Neural progenitor cell (in vitro differentiated cells): ENCODE data around the gene S100A2. TPM values are rescaled to one million over a fixed set of nuclear protein-coding genes. Genes with fewer than 3 reads are reported as not detected.

Experiments used
- DNase-seq: peaks from one replicate; pipeline ENCODE4 v3.0.0-alpha.2; 2016; ENCODE audit warnings: low spot score
- H2AFZ ChIP-seq: fragments of 200-600 bp; sonication (generic); replicated peaks from 2 replicates; pipeline ENCODE4 v1.6.1; 2016; ENCODE audit warnings: antibody characterized with exemption
- H3F3A ChIP-seq: fragments of 200-600 bp; sonication (generic); 2 replicates; pipeline ENCODE4 v1.6.1; 2016; ENCODE audit warnings: antibody characterized with exemption, low read depth
- H3K27ac ChIP-seq: fragments of 200-600 bp; sonication (generic); 2 replicates; pipeline ENCODE4 v1.5.1; 2016; ENCODE audit warnings: mild to moderate bottlenecking
- H3K27me3 ChIP-seq: fragments of 200-600 bp; sonication (generic); 2 replicates; pipeline ENCODE4 v1.6.1; 2016; ENCODE audit warnings: mild to moderate bottlenecking, moderate library complexity
- H3K36me3 ChIP-seq: fragments of 200-600 bp; sonication (generic); 2 replicates; pipeline ENCODE4 v1.5.1; 2016
- H3K4me1 ChIP-seq: fragments of 200-600 bp; sonication (generic); 2 replicates; pipeline ENCODE4 v1.6.1; 2016; ENCODE audit warnings: mixed run types
- H3K4me2 ChIP-seq: fragments of 200-600 bp; sonication (generic); 2 replicates; pipeline ENCODE4 v1.6.1; 2016
- H3K4me3 ChIP-seq: fragments of 200-600 bp; sonication (generic); 2 replicates; pipeline ENCODE4 v1.5.1; 2016
- H3K79me2 ChIP-seq: fragments of 200-600 bp; sonication (generic); 2 replicates; pipeline ENCODE4 v1.6.1; 2016; ENCODE audit warnings: low read depth
- H3K9ac ChIP-seq: fragments of 200-600 bp; sonication (generic); 2 replicates; pipeline ENCODE4 v1.6.1; 2016
- H3K9me3 ChIP-seq: fragments of 200-600 bp; sonication (generic); 2 replicates; pipeline ENCODE4 v1.5.1; 2016; ENCODE audit warnings: low read depth
- H4K20me1 ChIP-seq: fragments of 200-600 bp; sonication (generic); 2 replicates; pipeline ENCODE4 v1.6.1; 2016; ENCODE audit warnings: low read depth
- H3K27ac Mint-ChIP-seq: 3 replicates; pipeline ENCODE4 v1.8.0; 2021; ENCODE audit warnings: mixed read lengths
- H3K27me3 Mint-ChIP-seq: 2 replicates; pipeline ENCODE4 v1.8.0; 2022; ENCODE audit warnings: low read depth, mild to moderate bottlenecking, inconsistent platforms, moderate library complexity, mixed read lengths; ENCODE audit not compliant: insufficient read depth
- H3K36me3 Mint-ChIP-seq: 3 replicates; pipeline ENCODE4 v1.8.0; 2021; ENCODE audit warnings: mixed read lengths
- H3K4me1 Mint-ChIP-seq: 3 replicates; pipeline ENCODE4 v1.8.0; 2021; ENCODE audit warnings: mixed read lengths
- H3K4me3 Mint-ChIP-seq: 3 replicates; pipeline ENCODE4 v1.8.0; 2021; ENCODE audit warnings: mild to moderate bottlenecking, moderate library complexity, mixed read lengths
- H3K9me3 Mint-ChIP-seq: 3 replicates; pipeline ENCODE4 v1.8.0; 2020; ENCODE audit warnings: mixed read lengths
- EZH2 ChIP-seq: fragments of 200-600 bp; sonication (generic); IDR thresholded peaks from 2 replicates; pipeline ENCODE4 v1.6.1; 2017; ENCODE audit warnings: antibody characterized with exemption, mild to moderate bottlenecking, moderate library complexity
- EZH2phosphoT487 ChIP-seq: fragments of 200-600 bp; sonication (generic); IDR thresholded peaks from 2 replicates; pipeline ENCODE4 v1.6.1; 2017; ENCODE audit warnings: antibody characterized with exemption
- total RNA-seq: library from RNA; depleted of rRNA; stranded (reverse); fragments of >200 nt; gene quantifications from 2 replicates; pipeline ENCODE4 v1.2.3, GENCODE V29; 2015; ENCODE audit warnings: low replicate concordance
- TF ChIP-seq, protein P1 (sequence below): fragments of 200-600 bp; sonication (generic); IDR thresholded peaks from 2 replicates; pipeline ENCODE4 v1.5.1; 2017; ENCODE audit warnings: antibody characterized with exemption, mild to moderate bottlenecking

Gene S100A2
- total RNA-seq, 1 donor from 2014 or later = not detected

DNA sequence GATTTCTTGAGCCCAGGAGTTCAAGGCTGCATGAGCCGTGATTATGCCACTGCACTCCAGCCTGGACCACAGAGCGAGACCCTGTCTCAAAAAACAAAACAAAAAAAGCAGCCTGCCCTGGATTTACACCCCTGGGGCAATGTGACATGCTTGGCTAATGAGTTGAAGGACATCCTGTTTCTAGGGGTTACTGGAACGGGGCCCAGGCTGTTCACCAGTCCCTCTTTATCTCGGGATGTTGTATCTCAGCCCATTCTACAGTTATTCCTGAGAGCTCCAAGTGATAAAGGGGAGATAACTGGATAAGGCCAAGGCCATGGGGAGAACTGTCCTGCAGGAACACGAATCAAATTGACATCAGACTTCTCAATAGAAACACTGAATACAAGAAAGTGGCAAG is 21.7 kb upstream of the S100A2 start:
- no peaks in the 10 kb centered on the region for H3K9me3 Mint-ChIP-seq
- Histone ChIP-seq H3K9me3 (no peaks in the 10 kb centered on the region), H4K20me1 (no peaks in the 10 kb centered on the region), H3K36me3 (no peaks in the 10 kb centered on the region), H3K4me1 (peaks cover 20% of the 10 kb centered on the region), H3K79me2 (no peaks in the 10 kb centered on the region), H2AFZ (no peak overlapping the region), H3K4me3 (no peak overlapping the region), H3K4me2 (no peak overlapping the region), H3K9ac (no peak overlapping the region), H3K27ac (no peak overlapping the region), H3K27me3 (no peaks in the 10 kb centered on the region), H3F3A (peaks cover 8% of the 10 kb centered on the region)
- peaks cover 18% of the 10 kb centered on the region for H3K4me1 Mint-ChIP-seq
- no peaks in the 10 kb centered on the region for H3K36me3 Mint-ChIP-seq
- H3K27ac Mint-ChIP-seq = no peak overlapping the region
- DNase-seq = no peak
- H3K27me3 Mint-ChIP-seq = no peaks in the 10 kb centered on the region
- TF ChIP-seq, protein P1, sequence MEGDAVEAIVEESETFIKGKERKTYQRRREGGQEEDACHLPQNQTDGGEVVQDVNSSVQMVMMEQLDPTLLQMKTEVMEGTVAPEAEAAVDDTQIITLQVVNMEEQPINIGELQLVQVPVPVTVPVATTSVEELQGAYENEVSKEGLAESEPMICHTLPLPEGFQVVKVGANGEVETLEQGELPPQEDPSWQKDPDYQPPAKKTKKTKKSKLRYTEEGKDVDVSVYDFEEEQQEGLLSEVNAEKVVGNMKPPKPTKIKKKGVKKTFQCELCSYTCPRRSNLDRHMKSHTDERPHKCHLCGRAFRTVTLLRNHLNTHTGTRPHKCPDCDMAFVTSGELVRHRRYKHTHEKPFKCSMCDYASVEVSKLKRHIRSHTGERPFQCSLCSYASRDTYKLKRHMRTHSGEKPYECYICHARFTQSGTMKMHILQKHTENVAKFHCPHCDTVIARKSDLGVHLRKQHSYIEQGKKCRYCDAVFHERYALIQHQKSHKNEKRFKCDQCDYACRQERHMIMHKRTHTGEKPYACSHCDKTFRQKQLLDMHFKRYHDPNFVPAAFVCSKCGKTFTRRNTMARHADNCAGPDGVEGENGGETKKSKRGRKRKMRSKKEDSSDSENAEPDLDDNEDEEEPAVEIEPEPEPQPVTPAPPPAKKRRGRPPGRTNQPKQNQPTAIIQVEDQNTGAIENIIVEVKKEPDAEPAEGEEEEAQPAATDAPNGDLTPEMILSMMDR = no peak
- TF ChIP-seq EZH2phosphoT487 (no peak), EZH2 (no peak)
- H3K4me3 Mint-ChIP-seq = no peak overlapping the region

DNA sequence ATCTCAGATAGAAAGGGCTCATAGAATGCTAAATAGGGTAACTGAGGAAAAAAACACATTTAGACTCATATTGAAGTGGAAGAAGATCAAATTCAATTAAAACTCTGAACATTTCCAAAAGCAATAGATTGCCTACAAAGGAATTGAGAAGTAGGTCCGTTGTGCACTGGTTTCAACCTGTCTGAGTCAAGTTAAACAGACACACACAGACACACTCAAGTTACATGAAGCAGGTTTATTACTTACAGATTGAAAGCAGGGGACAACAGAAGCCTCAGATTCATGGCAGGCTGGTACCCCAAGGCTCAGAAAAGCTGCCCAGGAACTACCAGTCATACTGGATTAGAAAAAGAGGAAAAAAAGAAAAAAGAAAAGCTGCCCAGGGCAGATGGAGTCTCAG is 20.7 kb upstream of the S100A2 start:
- H3K27me3 Mint-ChIP-seq = no peaks in the 10 kb centered on the region
- no peaks in the 10 kb centered on the region for H4K20me1 ChIP-seq
- TF ChIP-seq, protein P1 = no peak
- TF ChIP-seq EZH2phosphoT487 (no peak), EZH2 (no peak)
- no peaks in the 10 kb centered on the region for H3K27me3 ChIP-seq
- H3K36me3 Mint-ChIP-seq = no peaks in the 10 kb centered on the region
- H3K4me3 ChIP-seq = no peak overlapping the region
- no peak overlapping the region for H3K4me3 Mint-ChIP-seq
- H3K79me2 ChIP-seq = no peaks in the 10 kb centered on the region
- no peak overlapping the region for H3K9ac ChIP-seq
- H3K9me3 Mint-ChIP-seq = peaks cover under 1% of the 10 kb centered on the region
- no peak overlapping the region for H3K27ac Mint-ChIP-seq
- H2AFZ ChIP-seq = peak overlapping the region; percentile 42
- no peak overlapping the region for H3K27ac ChIP-seq
- no peaks in the 10 kb centered on the region for H3K9me3 ChIP-seq
- H3K4me2 ChIP-seq = no peak overlapping the region
- H3K4me1 Mint-ChIP-seq = peaks cover 18% of the 10 kb centered on the region
- H3K36me3 ChIP-seq = no peaks in the 10 kb centered on the region
- peaks cover 7% of the 10 kb centered on the region for H3F3A ChIP-seq
- peaks cover 19% of the 10 kb centered on the region for H3K4me1 ChIP-seq
- no peak for DNase-seq

DNA sequence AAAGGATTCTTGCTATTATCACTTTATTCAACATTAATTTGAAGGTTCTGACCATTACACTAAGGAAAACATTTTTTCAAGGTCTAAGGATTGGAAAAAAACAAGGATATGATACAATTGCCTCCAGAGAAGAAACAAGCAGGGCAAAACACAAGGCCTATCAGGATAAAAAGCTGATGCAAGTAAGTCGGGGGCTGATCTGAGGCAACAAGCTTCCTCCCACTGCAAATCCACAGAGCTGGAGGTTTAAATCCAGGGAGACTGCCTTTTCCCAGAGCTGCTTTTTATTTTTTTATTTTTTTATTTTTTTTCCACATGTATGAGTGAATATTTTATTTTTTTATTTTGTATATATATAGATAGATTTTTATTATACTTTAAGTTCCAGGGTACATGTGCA is 19.4 kb upstream of the S100A2 start:
- no peaks in the 10 kb centered on the region for H3K27me3 ChIP-seq
- TF ChIP-seq, protein P1 = no peak
- no peak for TF ChIP-seq EZH2phosphoT487
- TF ChIP-seq EZH2 = no peak
- H3K9me3 ChIP-seq = no peaks in the 10 kb centered on the region
- no peak overlapping the region for H3K4me3 ChIP-seq
- Mint-ChIP-seq H3K36me3 (no peaks in the 10 kb centered on the region), H3K4me3 (no peak overlapping the region), H3K4me1 (peaks cover 18% of the 10 kb centered on the region), H3K27ac (no peak overlapping the region), H3K27me3 (peaks cover 2% of the 10 kb centered on the region), H3K9me3 (peaks cover 4% of the 10 kb centered on the region)
- H3K9ac ChIP-seq = no peak overlapping the region
- no peaks in the 10 kb centered on the region for H3K79me2 ChIP-seq
- peaks cover 7% of the 10 kb centered on the region for H3F3A ChIP-seq
- H4K20me1 ChIP-seq = no peaks in the 10 kb centered on the region
- H3K4me1 ChIP-seq = peaks cover 19% of the 10 kb centered on the region
- H2AFZ ChIP-seq = no peak overlapping the region
- no peak overlapping the region for H3K27ac ChIP-seq
- H3K4me2 ChIP-seq = no peak overlapping the region
- H3K36me3 ChIP-seq = no peaks in the 10 kb centered on the region
- DNase-seq = no peak
